BE2C (cell line): ENCODE results near the gene BICRAL.

Source experiments
- DNase-seq: peaks from one replicate; pipeline ENCODE4 v3.0.0-alpha.2; 2020
- H3K27me3 ChIP-seq: fragments of 250-450 bp; sonication (Bioruptor Pico); 2 replicates; pipeline ENCODE4 v1.5.1; 2020; ENCODE audit warnings: mild to moderate bottlenecking
- H3K36me3 ChIP-seq: fragments of 250-450 bp; sonication (Bioruptor Pico); 2 replicates; pipeline ENCODE4 v1.5.1; 2020; ENCODE audit warnings: mild to moderate bottlenecking
- H3K4me1 ChIP-seq: fragments of 250-450 bp; sonication (Bioruptor Pico); 2 replicates; pipeline ENCODE4 v1.5.1; 2020
- H3K4me3 ChIP-seq: 2 replicates; pipeline ENCODE4 v1.5.1; 2011; ENCODE audit warnings: low read depth, low read length
- H3K9me3 ChIP-seq: fragments of 250-450 bp; sonication (Bioruptor Pico); 2 replicates; pipeline ENCODE4 v1.5.1; 2020
- TF ChIP-seq, protein P1 (sequence below): IDR thresholded peaks from 2 replicates; pipeline ENCODE4 v1.5.1; 2012; ENCODE audit warnings: mild to moderate bottlenecking, low read depth, low read length

Gene BICRAL

GRCh38 chr6:42777126-42777822, 4.6 kb upstream of the BICRAL start:
- Histone ChIP-seq H3K4me1 (peaks cover 5% of the 10 kb centered on the region; the same call in 1 of the 2 replicates), H3K36me3 (no peaks in the 10 kb centered on the region), H3K27me3 (no peaks in the 10 kb centered on the region), H3K9me3 (no peaks in the 10 kb centered on the region), H3K4me3 (no peak overlapping the region)
- TF ChIP-seq, protein P1, sequence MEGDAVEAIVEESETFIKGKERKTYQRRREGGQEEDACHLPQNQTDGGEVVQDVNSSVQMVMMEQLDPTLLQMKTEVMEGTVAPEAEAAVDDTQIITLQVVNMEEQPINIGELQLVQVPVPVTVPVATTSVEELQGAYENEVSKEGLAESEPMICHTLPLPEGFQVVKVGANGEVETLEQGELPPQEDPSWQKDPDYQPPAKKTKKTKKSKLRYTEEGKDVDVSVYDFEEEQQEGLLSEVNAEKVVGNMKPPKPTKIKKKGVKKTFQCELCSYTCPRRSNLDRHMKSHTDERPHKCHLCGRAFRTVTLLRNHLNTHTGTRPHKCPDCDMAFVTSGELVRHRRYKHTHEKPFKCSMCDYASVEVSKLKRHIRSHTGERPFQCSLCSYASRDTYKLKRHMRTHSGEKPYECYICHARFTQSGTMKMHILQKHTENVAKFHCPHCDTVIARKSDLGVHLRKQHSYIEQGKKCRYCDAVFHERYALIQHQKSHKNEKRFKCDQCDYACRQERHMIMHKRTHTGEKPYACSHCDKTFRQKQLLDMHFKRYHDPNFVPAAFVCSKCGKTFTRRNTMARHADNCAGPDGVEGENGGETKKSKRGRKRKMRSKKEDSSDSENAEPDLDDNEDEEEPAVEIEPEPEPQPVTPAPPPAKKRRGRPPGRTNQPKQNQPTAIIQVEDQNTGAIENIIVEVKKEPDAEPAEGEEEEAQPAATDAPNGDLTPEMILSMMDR, result no peak
- DNase-seq, result no peak

- H3K36me3 ChIP-seq, result peaks cover 2% of the 10 kb centered on the region
- no peak overlapping the region for H3K4me3 ChIP-seq
- TF ChIP-seq, protein P1, result no peak
- no peaks in the 10 kb centered on the region for H3K27me3 ChIP-seq
- peaks cover 5% of the 10 kb centered on the region; the same call in 1 of the 2 replicates for H3K4me1 ChIP-seq
- DNase-seq, result no peak
- H3K9me3 ChIP-seq, result no peaks in the 10 kb centered on the region
Observed at GRCh38 chr6:42778122-42778521, 3.7 kb upstream of the BICRAL start.

- Histone ChIP-seq H3K4me1 (peaks cover 5% of the 10 kb centered on the region; the same call in 1 of the 2 replicates), H3K9me3 (no peaks in the 10 kb centered on the region), H3K4me3 (no peak overlapping the region), H3K27me3 (no peaks in the 10 kb centered on the region), H3K36me3 (peaks cover 8% of the 10 kb centered on the region)
- TF ChIP-seq, protein P1, result no peak
- no peak for DNase-seq
Observed at GRCh38 chr6:42779521-42779920, 2.3 kb upstream of the BICRAL start.

- Histone ChIP-seq H3K36me3 (peaks cover 8% of the 10 kb centered on the region), H3K9me3 (no peaks in the 10 kb centered on the region), H3K27me3 (no peaks in the 10 kb centered on the region), H3K4me1 (peaks cover 8% of the 10 kb centered on the region), H3K4me3 (peak overlapping the region; percentile 83)
- TF ChIP-seq, protein P1, result no peak
- no peak for DNase-seq
Observed at GRCh38 chr6:42781546-42781795, 381 bp upstream of the BICRAL start.

GRCh38 chr6:42782689-42783176, 881 bp downstream of the BICRAL start:
- Histone ChIP-seq H3K4me3 (peak overlapping the region; percentile 83), H3K27me3 (no peaks in the 10 kb centered on the region), H3K36me3 (peaks cover 8% of the 10 kb centered on the region), H3K4me1 (peaks cover 6% of the 10 kb centered on the region), H3K9me3 (no peaks in the 10 kb centered on the region)
- TF ChIP-seq, protein P1, result no peak
- DNase-seq, result peak; percentile 83

DNA sequence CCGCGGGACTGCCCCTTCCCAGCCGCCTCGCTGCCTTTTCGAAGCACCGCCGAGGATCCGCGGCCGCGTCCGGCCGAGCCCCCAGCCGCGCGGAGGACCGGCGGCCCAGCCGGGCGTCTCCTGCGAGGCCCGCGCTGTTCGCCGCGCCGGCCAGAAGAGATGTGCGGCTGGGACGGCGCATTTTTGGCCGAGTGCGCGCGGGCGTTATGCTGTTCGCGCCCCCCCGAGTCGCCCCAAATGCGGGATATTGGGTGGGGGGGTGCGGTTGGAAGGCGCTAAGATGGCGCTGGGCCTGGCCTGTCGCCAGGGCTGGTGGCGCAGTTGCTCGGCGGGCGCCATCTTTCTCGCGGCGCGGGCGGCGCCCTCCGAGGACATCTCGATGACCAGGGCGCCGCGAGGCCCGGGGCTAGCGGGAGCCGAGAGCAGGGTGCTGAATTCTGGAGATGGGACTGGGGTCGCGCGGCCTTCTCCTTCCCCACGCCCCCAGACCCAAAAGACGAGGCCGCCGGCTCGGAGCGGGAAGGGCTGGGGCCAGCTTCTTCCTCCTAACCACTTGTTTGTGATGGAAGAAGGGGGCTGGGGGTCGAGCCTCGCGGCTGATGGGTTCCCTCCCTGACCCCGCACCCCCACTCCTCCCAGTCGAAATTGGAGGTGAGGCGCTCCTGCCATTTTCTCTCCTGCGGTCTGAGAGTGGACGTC, 1.5 kb downstream of the BICRAL start:
- Histone ChIP-seq H3K9me3 (no peaks in the 10 kb centered on the region), H3K4me3 (peak overlapping the region; percentile 83), H3K4me1 (peaks cover 6% of the 10 kb centered on the region), H3K27me3 (no peaks in the 10 kb centered on the region), H3K36me3 (peaks cover 9% of the 10 kb centered on the region)
- peak; percentile 83 for DNase-seq
- TF ChIP-seq, protein P1, result no peak
